Left ventricle myocardium inferior (tissue), 1 donor: Measurements from ENCODE around the gene TCF7L1. TPM values are rescaled to one million over a fixed set of nuclear protein-coding genes. Genes with fewer than 3 reads are reported as not detected.
A peak's percentile ranks its signal among the peaks of the same experiment; 100 is the strongest.

Experiments used
- DNase-seq: peaks from one replicate; pipeline ENCODE4 v3.0.0-alpha.2; 2020
- H3K27ac ChIP-seq: fragments of 200-600 bp; replicated peaks from 2 replicates; pipeline ENCODE4 v1.8.0; 2021
- H3K27me3 ChIP-seq: fragments of 200-600 bp; 2 replicates; pipeline ENCODE4 v1.8.0; 2021; ENCODE audit warnings: low read depth
- H3K36me3 ChIP-seq: fragments of 200-600 bp; 2 replicates; pipeline ENCODE4 v1.8.0; 2021
- H3K4me1 ChIP-seq: fragments of 200-600 bp; 2 replicates; pipeline ENCODE4 v1.8.0; 2021
- H3K4me3 ChIP-seq: fragments of 200-600 bp; 2 replicates; pipeline ENCODE4 v1.8.0; 2021; ENCODE audit warnings: mild to moderate bottlenecking, moderate library complexity
- H3K9me3 ChIP-seq: fragments of 200-600 bp; replicated peaks from 2 replicates; pipeline ENCODE4 v1.8.0; 2021
- intact Hi-C: fragments of 100-400 bp; cut with micrococcal nuclease; formaldehyde crosslinking; loops from one replicate; pipeline ENCODE4 v1.11.0; 2022
- total RNA-seq: library from RNA; stranded (reverse); fragmentation: NEBNext Ultra II Directional; extraction: Animal tissue kit (Norgen Biotek cat#: 25700); gene quantifications from one replicate; pipeline ENCODE4 v1.2.1, GENCODE V29; 2021
- TF ChIP-seq, protein P1 (sequence below): fragments of 200-600 bp; IDR thresholded peaks from 2 replicates; pipeline ENCODE4 v1.8.0; 2021; ENCODE audit warnings: antibody characterized with exemption, mild to moderate bottlenecking, borderline replicate concordance
- donor health status: DM: no; HTN: yes; CAD: no; lungs with severe emphysema.

TCF7L1 gene
- total RNA-seq, 1 donor from 2014 or later = 7.0 TPM

- Histone ChIP-seq H3K4me1 (peaks cover 56% of the 10 kb centered on the region), H3K36me3 (peaks cover 53% of the 10 kb centered on the region), H3K4me3 (peak overlapping the region; percentile 79), H3K27ac (no peak overlapping the region), H3K9me3 (no peaks in the 10 kb centered on the region), H3K27me3 (no peaks in the 10 kb centered on the region)
- DNase-seq = no peak
- TF ChIP-seq, protein P1, sequence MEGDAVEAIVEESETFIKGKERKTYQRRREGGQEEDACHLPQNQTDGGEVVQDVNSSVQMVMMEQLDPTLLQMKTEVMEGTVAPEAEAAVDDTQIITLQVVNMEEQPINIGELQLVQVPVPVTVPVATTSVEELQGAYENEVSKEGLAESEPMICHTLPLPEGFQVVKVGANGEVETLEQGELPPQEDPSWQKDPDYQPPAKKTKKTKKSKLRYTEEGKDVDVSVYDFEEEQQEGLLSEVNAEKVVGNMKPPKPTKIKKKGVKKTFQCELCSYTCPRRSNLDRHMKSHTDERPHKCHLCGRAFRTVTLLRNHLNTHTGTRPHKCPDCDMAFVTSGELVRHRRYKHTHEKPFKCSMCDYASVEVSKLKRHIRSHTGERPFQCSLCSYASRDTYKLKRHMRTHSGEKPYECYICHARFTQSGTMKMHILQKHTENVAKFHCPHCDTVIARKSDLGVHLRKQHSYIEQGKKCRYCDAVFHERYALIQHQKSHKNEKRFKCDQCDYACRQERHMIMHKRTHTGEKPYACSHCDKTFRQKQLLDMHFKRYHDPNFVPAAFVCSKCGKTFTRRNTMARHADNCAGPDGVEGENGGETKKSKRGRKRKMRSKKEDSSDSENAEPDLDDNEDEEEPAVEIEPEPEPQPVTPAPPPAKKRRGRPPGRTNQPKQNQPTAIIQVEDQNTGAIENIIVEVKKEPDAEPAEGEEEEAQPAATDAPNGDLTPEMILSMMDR = no peak
- intact Hi-C loops = no loop called here
Observed at GRCh38 chr2:85355521-85355920, 222.3 kb downstream of the TCF7L1 start.

DNA sequence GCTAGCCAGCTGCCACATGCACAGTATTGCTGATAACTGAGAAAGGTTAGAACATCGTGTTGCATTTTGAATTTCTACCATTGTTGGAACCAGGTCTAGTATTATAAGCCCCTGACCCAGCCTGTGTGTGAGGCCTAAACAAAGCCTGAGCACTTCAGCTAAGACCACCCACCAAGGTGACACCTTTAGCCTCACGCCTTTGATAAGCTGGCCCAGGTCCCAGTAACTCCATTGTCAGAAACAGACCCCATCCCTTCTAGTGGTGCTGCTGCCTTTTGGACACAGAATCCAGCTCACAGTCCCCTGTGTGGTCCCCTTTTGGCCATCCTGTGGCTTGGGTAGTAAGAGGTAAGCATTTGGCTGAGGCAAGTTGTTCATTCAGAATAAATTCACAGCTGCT is 223.0 kb downstream of the TCF7L1 start:
- H3K27me3 ChIP-seq = no peaks in the 10 kb centered on the region
- H3K4me3 ChIP-seq = peak overlapping the region; percentile 79
- no peak overlapping the region for H3K27ac ChIP-seq
- TF ChIP-seq, protein P1 = no peak
- no peak for DNase-seq
- H3K4me1 ChIP-seq = peaks cover 56% of the 10 kb centered on the region
- intact Hi-C loops = no loop called here
- no peaks in the 10 kb centered on the region for H3K9me3 ChIP-seq
- H3K36me3 ChIP-seq = peaks cover 53% of the 10 kb centered on the region

GRCh38 chr2:85357736-85358135 is 224.5 kb downstream of the TCF7L1 start:
- Histone ChIP-seq H3K4me1 (peaks cover 49% of the 10 kb centered on the region), H3K27me3 (no peaks in the 10 kb centered on the region), H3K9me3 (no peaks in the 10 kb centered on the region), H3K27ac (no peak overlapping the region), H3K4me3 (no peak overlapping the region), H3K36me3 (peaks cover 63% of the 10 kb centered on the region)
- intact Hi-C loops = no loop called here
- TF ChIP-seq, protein P1 = no peak
- no peak for DNase-seq

Other genes starting within 250 kb of the TCF7L1 start
- 400 TPM for gene TMSB10, start 227.7 kb upstream of the TCF7L1 start, total RNA-seq
- gene KCMF1, start 162.2 kb upstream of the TCF7L1 start, total RNA-seq = 90.2 TPM
- gene TGOLN2, start 194.6 kb downstream of the TCF7L1 start, total RNA-seq = 71.5 TPM
- 39.4 TPM for gene RETSAT, start 221.1 kb downstream of the TCF7L1 start, total RNA-seq
- 10.6 TPM for gene ELMOD3, start 221.4 kb downstream of the TCF7L1 start, total RNA-seq